ENCODE results near the gene MBTPS2.

Gene MBTPS2

DNA sequence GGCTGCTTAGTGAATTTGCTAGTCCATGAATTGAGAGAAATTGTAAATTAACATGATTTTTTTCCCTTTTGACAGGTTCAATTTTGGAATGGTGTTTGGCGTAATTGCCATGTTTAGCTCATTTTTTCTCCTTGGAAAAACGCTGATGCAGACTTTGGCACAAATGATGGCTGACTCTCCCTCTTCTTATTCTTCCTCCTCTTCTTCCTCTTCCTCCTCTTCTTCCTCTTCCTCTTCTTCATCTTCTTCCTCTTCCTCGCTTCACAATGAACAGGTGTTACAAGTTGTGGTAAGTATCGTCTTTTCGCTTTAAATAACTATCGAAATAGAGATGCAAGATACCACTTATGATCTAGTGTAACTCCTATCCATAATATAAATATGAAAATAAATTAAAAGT is 5.7 kb downstream of the MBTPS2 start:
- TF ChIP-seq FOXP2 (optimal IDR thresholded peaks at IDR 0.05; ENCODE audit: borderline replicate concordance, extremely low read depth, extremely low read length, insufficient read depth) = no peak
- TF ChIP-seq POLR2AphosphoS5 (IDR thresholded peaks at IDR 0.05; ENCODE audit: low read depth, low read length) = no peak
- TF ChIP-seq SIN3A (IDR thresholded peaks at IDR 0.05; ENCODE audit: borderline replicate concordance, insufficient read depth, low read length) = no peak
- TF ChIP-seq TAF1 (IDR thresholded peaks at IDR 0.05; ENCODE audit: borderline replicate concordance, insufficient read depth, low read length) = no peak
- TF ChIP-seq REST (IDR thresholded peaks at IDR 0.05; ENCODE audit: insufficient read depth in 1 of 2, low read depth in 2 of 2, low read length in 2 of 2) = no peak

DNA sequence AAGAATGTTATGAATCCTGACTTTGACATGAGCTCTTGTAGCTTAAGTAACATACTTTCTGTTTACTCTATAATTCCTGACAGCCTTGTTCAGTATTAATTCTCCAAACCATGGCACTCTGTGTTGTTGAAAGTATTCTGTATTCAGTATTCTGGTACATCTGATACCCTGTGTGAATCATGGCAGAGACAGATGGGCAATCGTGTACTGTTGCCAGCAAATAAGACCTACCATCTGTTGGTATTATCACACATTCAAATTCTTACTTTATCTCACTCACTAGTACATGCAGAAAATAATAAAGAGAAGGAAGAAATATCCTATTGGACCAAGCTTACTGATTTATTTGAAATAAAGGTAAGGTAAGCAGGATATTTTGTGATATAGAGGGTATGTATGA is 7.9 kb downstream of the MBTPS2 start:
- TF ChIP-seq TAF1 (IDR thresholded peaks at IDR 0.05; ENCODE audit: borderline replicate concordance, insufficient read depth, low read length) = no peak
- no peak for TF ChIP-seq SIN3A (IDR thresholded peaks at IDR 0.05; ENCODE audit: borderline replicate concordance, insufficient read depth, low read length)
- no peak for TF ChIP-seq POLR2AphosphoS5 (IDR thresholded peaks at IDR 0.05; ENCODE audit: low read depth, low read length)
- TF ChIP-seq FOXP2 (optimal IDR thresholded peaks at IDR 0.05; ENCODE audit: borderline replicate concordance, extremely low read depth, extremely low read length, insufficient read depth) = no peak
- TF ChIP-seq REST (IDR thresholded peaks at IDR 0.05; ENCODE audit: insufficient read depth in 1 of 2, low read depth in 2 of 2, low read length in 2 of 2) = no peak

DNA sequence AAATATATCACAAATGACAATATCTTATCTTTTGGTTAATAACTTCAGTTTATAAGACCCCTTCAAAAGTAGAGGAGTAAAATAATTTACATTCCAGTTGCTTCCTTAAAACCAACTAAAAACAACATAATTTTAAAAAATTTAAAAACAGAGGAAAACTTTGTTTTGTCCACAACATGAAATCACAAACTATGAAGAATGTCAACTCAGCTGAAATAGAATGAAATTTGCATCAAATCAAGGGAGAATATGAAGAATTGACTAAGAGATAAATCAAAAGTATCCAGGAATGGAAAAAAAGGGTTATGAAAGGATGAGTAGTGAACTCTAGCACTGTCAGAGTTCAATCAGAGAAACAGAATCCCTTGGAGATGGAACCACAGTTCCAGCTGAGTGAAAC is 14.2 kb downstream of the MBTPS2 start:
- TF ChIP-seq FOXP2 (optimal IDR thresholded peaks at IDR 0.05; ENCODE audit: borderline replicate concordance, extremely low read depth, extremely low read length, insufficient read depth) = no peak
- no peak for TF ChIP-seq POLR2AphosphoS5 (IDR thresholded peaks at IDR 0.05; ENCODE audit: low read depth, low read length)
- no peak for TF ChIP-seq SIN3A (IDR thresholded peaks at IDR 0.05; ENCODE audit: borderline replicate concordance, insufficient read depth, low read length)
- no peak for TF ChIP-seq REST (IDR thresholded peaks at IDR 0.05; ENCODE audit: insufficient read depth in 1 of 2, low read depth in 2 of 2, low read length in 2 of 2)

GRCh38 chrX:21855937-21856415 is 16.6 kb downstream of the MBTPS2 start, which contains the start of gene YY2:
Gene YY2 (plus strand): TSS chrX:21855987. CDS start chrX:21856485, 498 bp downstream.
- TF ChIP-seq SIN3A (IDR thresholded peaks at IDR 0.05; ENCODE audit: borderline replicate concordance, insufficient read depth, low read length) (no peak), REST (IDR thresholded peaks at IDR 0.05; ENCODE audit: insufficient read depth in 1 of 2, low read depth in 2 of 2, low read length in 2 of 2) (no peak), TAF1 (IDR thresholded peaks at IDR 0.05; ENCODE audit: borderline replicate concordance, insufficient read depth, low read length) (no peak), POLR2AphosphoS5 (IDR thresholded peaks at IDR 0.05; ENCODE audit: low read depth, low read length) (no peak), FOXP2 (optimal IDR thresholded peaks at IDR 0.05; ENCODE audit: borderline replicate concordance, extremely low read depth, extremely low read length, insufficient read depth) (no peak)

GRCh38 chrX:21856504-21856903 is 17.1 kb downstream of the MBTPS2 start:
- no peak for TF ChIP-seq FOXP2 (optimal IDR thresholded peaks at IDR 0.05; ENCODE audit: borderline replicate concordance, extremely low read depth, extremely low read length, insufficient read depth)
- no peak for TF ChIP-seq POLR2AphosphoS5 (IDR thresholded peaks at IDR 0.05; ENCODE audit: low read depth, low read length)
- no peak for TF ChIP-seq SIN3A (IDR thresholded peaks at IDR 0.05; ENCODE audit: borderline replicate concordance, insufficient read depth, low read length)
- no peak for TF ChIP-seq TAF1 (IDR thresholded peaks at IDR 0.05; ENCODE audit: borderline replicate concordance, insufficient read depth, low read length)
- TF ChIP-seq REST (IDR thresholded peaks at IDR 0.05; ENCODE audit: insufficient read depth in 1 of 2, low read depth in 2 of 2, low read length in 2 of 2) = no peak
